Superior temporal gyrus (tissue), 1 donor: ENCODE data around the gene CRYL1.

Source experiments
- DNase-seq: peaks from one replicate; pipeline ENCODE4 v3.0.0-alpha.2; 2016; ENCODE audit errors: extremely low spot score

CRYL1 gene

DNA sequence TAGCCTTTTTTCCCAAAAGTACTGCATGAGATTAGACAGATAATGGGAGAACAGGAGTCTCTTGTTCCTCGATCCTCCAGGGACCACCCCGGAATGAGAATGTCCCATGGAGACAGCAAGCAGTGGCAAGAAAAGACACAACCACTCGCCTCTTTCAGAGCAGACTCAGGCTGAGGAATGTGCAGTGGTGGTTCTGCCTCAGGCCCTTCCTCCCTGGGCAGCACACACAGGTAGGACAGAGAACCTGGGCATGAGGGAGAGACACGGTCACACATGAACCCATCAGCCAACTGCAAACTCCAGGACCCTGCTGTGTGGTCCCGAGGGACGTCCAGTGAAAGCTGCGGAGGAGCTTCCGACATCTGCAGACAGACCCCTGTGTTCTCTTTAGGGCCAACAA is 31.0 kb downstream of the CRYL1 start:
- DNase-seq = no peak

DNA sequence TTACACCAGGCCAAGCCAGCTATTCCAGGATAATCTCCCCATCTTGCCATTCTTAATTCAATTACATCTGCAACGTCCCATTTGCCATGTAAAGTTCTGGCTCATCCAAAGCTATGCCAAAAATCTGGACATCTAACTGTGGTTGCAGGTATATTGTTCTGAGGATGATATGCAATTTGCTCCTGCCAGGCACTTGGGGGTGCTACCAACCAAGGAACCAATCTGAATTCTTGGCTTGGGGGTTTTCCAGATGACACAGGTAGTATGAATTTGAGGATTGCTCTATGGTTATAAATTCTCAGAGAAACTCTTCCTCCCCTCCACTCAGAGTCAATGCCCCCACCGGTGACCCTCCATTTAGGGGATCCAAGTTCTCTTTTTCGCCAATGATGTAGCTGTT is 33.0 kb downstream of the CRYL1 start:
- DNase-seq = no peak

DNA sequence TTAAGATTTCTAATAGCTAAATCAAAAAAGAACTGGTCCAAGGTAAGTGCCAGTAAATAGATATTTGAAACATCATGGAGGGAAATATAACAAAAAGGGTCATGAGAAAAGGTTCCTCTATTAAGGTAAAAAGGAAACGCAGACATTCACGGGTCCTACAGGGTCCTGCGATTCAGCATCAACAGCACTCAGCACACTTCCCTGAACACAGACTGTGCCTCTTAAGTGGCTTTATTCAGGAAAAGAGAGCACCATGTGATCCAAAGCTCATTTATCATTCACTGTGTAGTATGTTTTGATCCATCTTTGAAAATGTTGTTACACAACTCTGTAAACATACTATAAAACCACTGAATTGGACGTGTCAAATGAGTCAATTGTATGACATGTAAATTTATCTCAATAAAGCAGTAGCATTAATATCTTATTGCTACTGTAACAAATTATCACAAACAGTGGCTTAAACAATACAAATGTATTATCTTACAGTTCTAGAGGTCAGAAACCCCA is 33.7 kb downstream of the CRYL1 start:
- no peak for DNase-seq

DNA sequence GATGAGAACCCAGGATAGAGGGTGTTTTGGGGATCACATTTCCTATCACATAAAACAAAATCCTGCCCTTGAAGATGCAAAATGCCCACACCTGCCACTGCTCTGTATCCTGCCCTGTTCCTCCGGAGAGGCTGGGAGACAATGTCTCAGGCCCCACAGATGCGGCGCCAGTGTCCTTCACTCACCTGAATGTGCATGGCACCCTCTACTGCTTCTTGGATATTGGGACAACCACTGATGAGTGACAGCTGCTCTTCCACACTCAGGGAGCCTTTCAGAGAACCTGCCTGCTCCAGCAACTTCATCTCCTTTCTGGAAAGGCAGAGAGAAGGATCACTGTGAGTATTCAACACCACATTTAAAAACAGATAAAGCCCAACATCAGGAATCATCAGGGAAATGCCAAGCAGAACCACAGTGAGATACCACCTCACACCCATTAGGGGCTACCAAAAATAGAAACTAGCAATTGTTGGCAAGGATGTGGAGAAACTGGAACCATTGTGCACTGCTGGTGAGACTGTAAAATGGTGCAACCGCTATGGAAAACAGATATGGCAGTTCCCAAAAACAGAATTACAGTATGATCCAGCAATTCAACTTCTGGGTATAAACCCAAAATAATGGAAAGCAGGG is 36.4 kb downstream of the CRYL1 start:
- no peak for DNase-seq

GRCh38 chr13:20487927-20488326 is 37.7 kb downstream of the CRYL1 start:
- no peak for DNase-seq

- no peak for DNase-seq
These were observed 42.9 kb downstream of the CRYL1 start for GRCh38 chr13:20482787-20483186.

DNA sequence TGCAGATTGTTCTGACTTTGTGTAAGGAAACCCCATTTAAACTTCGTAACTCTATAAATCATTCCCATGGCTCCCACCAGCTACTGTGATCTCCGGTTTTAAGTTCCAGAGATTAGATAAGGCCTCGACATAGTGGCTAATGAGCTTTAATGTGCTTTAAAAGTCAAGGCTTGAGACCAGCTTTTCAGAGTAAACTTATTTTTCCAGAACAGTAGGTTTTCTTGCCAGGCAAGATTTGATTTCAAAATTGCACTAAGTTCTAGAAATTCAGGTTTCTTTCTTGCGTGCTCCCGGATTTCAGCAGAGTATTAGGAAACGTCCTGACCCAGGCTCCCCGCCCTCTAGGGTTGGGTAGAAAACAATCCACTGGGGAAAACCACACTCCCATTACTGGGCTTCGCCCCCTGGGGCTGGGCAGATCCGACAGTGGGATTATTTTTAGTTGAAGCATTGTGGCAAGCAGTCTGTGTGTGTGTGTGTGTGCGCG is 43.3 kb downstream of the CRYL1 start:
- DNase-seq = no peak

DNA sequence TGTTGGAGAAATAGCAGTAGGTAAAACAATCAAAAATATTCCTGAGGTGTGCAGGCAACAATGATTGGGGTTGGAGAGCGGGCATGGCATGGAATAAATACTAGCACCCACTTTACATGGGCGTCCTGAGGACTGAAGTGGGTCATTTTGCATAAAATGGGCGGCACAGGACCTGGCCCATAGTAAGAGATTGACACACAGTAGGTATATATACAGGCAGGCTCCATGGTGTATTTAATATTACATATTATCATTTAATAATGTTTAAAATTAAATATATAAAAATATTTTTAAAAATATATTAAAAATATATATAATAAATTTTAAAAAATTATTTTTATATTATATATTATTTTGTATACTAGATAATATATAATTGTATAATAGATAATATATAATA is 48.3 kb downstream of the CRYL1 start:
- no peak for DNase-seq

DNA sequence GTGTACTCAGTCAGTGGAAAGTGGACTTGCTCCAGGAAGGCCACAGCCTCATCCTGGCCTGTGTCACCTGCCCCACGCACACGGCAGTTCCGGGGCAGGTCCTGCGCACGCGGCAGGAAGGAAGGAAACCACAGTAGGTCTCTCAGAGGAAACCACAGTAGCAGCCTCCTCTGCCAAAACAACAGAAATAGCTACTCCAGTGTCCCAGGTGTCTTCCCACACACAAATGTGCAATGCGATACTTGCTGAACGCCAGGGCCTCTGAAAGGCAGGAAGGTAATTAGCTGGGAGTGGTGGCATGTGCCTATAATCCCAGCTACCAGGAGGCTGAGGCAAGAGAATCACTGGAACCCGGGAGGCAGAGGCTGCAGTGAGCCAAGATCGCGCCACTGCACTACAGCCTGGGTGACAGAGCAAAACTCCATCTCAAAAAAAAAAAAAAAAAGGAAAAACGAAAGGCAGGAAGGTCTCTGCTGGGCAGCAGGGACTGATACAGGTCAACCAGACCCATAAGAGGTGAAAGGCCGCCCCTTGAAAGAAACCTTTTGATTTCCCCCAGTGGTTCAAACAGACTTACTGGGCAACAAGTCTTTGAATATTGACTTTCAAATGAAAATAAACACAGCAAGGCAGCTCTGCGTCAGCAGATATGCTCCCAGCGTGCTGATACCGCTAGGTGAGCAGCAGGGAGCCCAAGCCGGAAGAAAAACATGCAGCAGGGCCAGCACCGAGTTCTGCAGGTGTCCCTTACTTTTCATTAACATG is 49.5 kb downstream of the CRYL1 start:
- DNase-seq = no peak

- DNase-seq = no peak
These were observed 51.1 kb downstream of the CRYL1 start for GRCh38 chr13:20474515-20474914.

- DNase-seq = no peak
These were observed 51.8 kb downstream of the CRYL1 start for GRCh38 chr13:20473888-20474287.

- DNase-seq = no peak
These were observed 52.5 kb downstream of the CRYL1 start for GRCh38 chr13:20473139-20473538.

DNA sequence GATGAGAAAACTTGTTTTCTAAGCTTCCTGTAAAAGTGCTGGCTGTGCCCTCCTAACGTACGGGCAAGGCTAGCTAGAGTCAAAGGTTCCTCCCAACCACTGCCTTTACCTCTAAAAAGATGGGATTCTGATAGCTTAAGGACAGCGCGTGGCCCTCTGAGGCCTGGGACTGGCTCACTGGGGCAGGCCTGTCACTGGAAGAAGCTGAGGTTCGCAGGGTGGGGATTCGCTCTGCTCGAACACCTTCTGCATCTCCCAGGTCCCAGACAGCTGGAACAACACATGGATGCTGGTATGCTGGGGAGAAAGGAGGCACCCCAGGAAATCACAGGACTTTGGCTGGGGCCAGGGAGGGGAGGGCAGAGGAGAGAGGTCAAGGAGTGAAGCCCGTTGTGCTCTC is 53.1 kb downstream of the CRYL1 start:
- no peak for DNase-seq

GRCh38 chr13:20470136-20470535 is 55.5 kb downstream of the CRYL1 start:
- DNase-seq = no peak

DNA sequence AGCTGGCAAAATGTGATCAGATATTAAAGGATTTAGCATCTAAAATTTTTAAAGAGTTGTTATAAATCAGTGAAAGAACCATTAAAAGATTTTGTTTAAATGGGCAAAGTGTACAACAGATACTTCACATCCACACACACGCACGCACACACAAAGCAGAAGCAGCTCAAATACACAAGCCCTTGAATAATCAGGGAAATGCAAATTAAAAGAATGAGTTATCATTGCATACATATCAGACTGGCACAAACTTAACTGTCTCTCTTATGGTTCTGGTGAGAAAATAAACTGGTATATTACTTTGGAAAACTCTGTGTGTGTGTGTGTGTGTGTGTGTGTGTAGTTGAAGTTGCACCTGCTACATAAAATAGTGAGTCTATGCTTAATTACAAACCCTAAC is 59.3 kb downstream of the CRYL1 start:
- DNase-seq = no peak

DNA sequence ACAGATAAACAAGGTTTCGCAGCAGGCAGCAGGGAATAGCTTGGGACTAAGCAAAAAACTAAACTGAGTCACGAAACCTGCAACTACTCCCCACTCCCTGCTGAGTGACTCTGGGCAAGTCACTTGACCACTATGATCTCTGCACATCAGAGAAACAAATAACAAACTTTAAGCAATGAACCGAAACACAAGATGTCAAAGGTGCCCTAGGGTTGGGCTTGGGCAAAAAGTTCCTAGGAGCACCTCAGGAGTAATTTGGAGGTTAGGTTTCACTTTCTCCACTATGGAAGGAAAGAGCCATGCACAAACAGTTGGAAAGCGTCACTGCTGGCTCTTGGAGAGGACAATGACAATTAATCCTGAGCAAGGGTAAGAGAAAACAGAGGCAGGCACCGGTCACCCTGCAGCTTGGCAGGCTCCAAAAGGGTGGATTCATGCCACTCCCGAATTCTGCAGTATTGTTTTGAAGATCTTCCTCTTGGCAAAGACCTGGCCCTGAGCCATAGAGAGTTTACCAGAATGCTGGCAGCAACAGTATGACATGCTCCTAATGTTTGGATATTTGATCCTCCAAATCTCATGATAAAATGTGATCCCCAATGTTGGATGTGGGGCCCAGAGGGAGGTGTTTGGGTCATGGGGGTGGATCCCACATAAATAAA is 60.3 kb downstream of the CRYL1 start:
- DNase-seq = no peak

- DNase-seq = no peak
These were observed 62.7 kb downstream of the CRYL1 start for GRCh38 chr13:20462921-20463320.

DNA sequence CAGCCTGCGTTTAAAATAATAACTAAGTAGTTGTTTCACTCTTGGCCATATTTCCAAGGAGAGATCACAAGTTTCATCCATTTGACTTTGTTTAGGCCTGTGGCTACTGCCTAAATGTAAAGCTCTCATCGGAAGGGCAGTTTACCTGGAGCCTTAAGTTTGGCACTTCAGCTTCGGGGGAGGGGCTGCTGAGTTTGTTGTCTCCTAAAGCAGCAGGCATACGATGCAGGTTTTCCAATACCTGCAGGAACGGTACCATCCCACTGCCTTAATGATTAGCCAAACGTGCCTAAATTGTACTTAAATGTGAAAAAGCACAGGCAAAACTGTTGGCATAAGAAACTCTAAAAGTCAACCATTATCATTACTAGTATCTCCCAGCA is 63.1 kb downstream of the CRYL1 start:
- no peak for DNase-seq

GRCh38 chr13:20461860-20462532 is 63.7 kb downstream of the CRYL1 start:
- no peak for DNase-seq

DNA sequence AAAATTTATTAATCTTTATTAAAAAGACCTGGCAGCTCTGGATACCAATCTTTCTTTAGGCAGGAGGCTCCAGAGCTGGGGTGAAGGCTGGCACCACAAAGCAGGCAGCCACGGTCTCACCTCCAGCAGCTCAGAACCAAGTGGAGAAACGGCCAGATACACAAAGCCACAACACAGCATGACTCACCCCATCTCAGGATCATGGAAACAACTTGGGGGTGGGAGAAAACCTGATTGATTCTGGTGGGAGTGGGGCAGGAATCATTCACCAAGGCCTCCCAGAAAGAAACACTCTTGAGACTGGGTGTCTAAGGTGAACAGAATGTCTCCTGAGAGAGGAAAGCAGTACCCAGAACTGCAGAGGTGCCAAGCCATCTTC is 64.2 kb downstream of the CRYL1 start:
- DNase-seq = no peak

DNA sequence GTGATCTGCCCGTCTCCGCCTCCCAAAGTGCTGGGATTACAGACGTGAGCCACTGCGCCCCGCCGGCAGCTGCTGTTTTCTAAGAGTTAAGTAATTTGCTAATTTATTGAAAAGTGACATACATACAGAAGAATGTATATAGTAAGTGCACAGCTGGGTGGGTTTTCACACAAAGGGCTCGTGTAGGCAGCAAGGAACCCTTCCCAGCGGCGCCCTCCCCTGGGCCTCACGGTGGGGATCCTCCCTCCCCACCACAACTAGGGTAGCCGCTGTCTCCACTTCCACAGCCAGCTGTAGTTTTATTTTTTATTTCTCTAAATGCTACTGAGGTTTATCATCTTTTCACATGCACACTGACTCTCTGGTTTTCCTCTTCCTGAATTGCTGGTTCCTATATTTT is 64.9 kb downstream of the CRYL1 start:
- no peak for DNase-seq

GRCh38 chr13:20457670-20458069 is 68.0 kb downstream of the CRYL1 start:
- no peak for DNase-seq
